Urinary bladder (tissue), 4 donors: ENCODE results near the gene PKIB. TPM values are rescaled to one million over a fixed set of nuclear protein-coding genes. Genes with fewer than 3 reads are reported as not detected.
"Not testable (repeated sequence)": the region's sequence is repeated elsewhere in the genome, so short reads cannot be mapped to it uniquely, and the experiment has no call there.

Experiments
- DNase-seq: peaks from one replicate; pipeline ENCODE4 v3.0.0-alpha.2; 2015; ENCODE audit errors: extremely low spot score
- H3K27ac ChIP-seq: one replicate; pipeline ENCODE4 v1.5.1; 2013; ENCODE audit warnings: low read depth, mild to moderate bottlenecking, moderate library complexity
- H3K36me3 ChIP-seq: one replicate; pipeline ENCODE4 v1.6.1; 2013; ENCODE audit warnings: mild to moderate bottlenecking, moderate library complexity; ENCODE audit not compliant: insufficient read depth
- H3K4me1 ChIP-seq: one replicate; pipeline ENCODE4 v1.6.1; 2013; ENCODE audit warnings: mild to moderate bottlenecking, moderate library complexity; ENCODE audit not compliant: insufficient read depth
- H3K4me3 ChIP-seq: one replicate; pipeline ENCODE4 v1.5.1; 2013; ENCODE audit warnings: low read depth, low read length
- WGBS: extraction: QIAGEN DNeasy Blood & Tissue Kit; methylation state at CpG from one replicate; pipeline ENCODE4 v1.1.7; 2013; 5-methylcytosine and 5-hydroxymethylcytosine counted together
- polyA plus RNA-seq: library from polyadenylated mRNA; stranded (reverse); fragments of 200-250 nt; gene quantifications from one replicate; pipeline ENCODE4 v1.2.3, GENCODE V29; 2013
- total RNA-seq: library from RNA; depleted of rRNA; stranded (reverse); fragments of >200 nt; gene quantifications from one replicate; pipeline ENCODE4 v1.2.3, GENCODE V29; 2014
- donor health status: healthy with polysubstance abuse.
- donor health status: healthy.

PKIB gene
- total and polyA plus RNA-seq, 2 donors = 0.60 to 5.1 TPM

GRCh38 chr6:122631571-122632249 lies 21.5 kb downstream of the PKIB start:
- Histone ChIP-seq H3K4me1 (no peaks in the 10 kb centered on the region), H3K27ac (no peak overlapping the region), H3K4me3 (no peak overlapping the region), H3K36me3 (no peaks in the 10 kb centered on the region)
- DNase-seq = no peak
- 56% methylated on average over 3 of the region's 3 CpGs for WGBS

- Histone ChIP-seq H3K36me3 (no peaks in the 10 kb centered on the region), H3K27ac (no peak overlapping the region), H3K4me3 (no peak overlapping the region), H3K4me1 (no peaks in the 10 kb centered on the region)
- 85% methylated on average over 5 of the region's 5 CpGs for WGBS
- DNase-seq = no peak
Measured at GRCh38 chr6:122640366-122640765, 30.2 kb downstream of the PKIB start.

- DNase-seq = no peak
- WGBS = 71% methylated on average over 3 of the region's 3 CpGs
- H3K36me3 ChIP-seq = no peaks in the 10 kb centered on the region
- no peak overlapping the region for H3K4me3 ChIP-seq
- no peaks in the 10 kb centered on the region for H3K4me1 ChIP-seq
- no peak overlapping the region for H3K27ac ChIP-seq
Measured at GRCh38 chr6:122641819-122642218, 31.6 kb downstream of the PKIB start.

GRCh38 chr6:122642604-122643003 lies 32.4 kb downstream of the PKIB start:
- 90% methylated on average over 1 of the region's 1 CpG for WGBS
- DNase-seq = not testable (repeated sequence)

GRCh38 chr6:122645256-122645655 lies 35.1 kb downstream of the PKIB start:
- Histone ChIP-seq H3K4me3 (no peak overlapping the region), H3K27ac (no peak overlapping the region), H3K36me3 (no peaks in the 10 kb centered on the region), H3K4me1 (no peaks in the 10 kb centered on the region)
- WGBS = 86% methylated on average over 4 of the region's 4 CpGs
- DNase-seq = no peak

More at GRCh38 chr6:122642604-122643003, 32.4 kb downstream of the PKIB start:
- not testable (repeated sequence) for H3K4me1 ChIP-seq, H3K36me3 ChIP-seq, H3K27ac ChIP-seq, H3K4me3 ChIP-seq

GRCh38 chr6:122647765-122648164 lies 37.6 kb downstream of the PKIB start:
- H3K4me1 ChIP-seq = no peaks in the 10 kb centered on the region
- 78% methylated on average over 3 of the region's 3 CpGs for WGBS
- H3K4me3 ChIP-seq = no peak overlapping the region
- H3K36me3 ChIP-seq = no peaks in the 10 kb centered on the region
- DNase-seq = no peak
- H3K27ac ChIP-seq = no peak overlapping the region

- no peaks in the 10 kb centered on the region for H3K4me1 ChIP-seq
- no peaks in the 10 kb centered on the region for H3K36me3 ChIP-seq
- H3K4me3 ChIP-seq = no peak overlapping the region
- no peak for DNase-seq
- no peak overlapping the region for H3K27ac ChIP-seq
- WGBS = 91% methylated on average over 2 of the region's 2 CpGs
Measured at GRCh38 chr6:122648726-122649125, 38.5 kb downstream of the PKIB start.

- no peaks in the 10 kb centered on the region for H3K4me1 ChIP-seq
- WGBS = 95% methylated on average over 3 of the region's 3 CpGs
- no peak overlapping the region for H3K27ac ChIP-seq
- H3K4me3 ChIP-seq = no peak overlapping the region
- no peak for DNase-seq
- H3K36me3 ChIP-seq = no peaks in the 10 kb centered on the region
Measured at GRCh38 chr6:122649701-122650100, 39.5 kb downstream of the PKIB start.

- no peak overlapping the region for H3K27ac ChIP-seq
- DNase-seq = no peak
- H3K36me3 ChIP-seq = no peaks in the 10 kb centered on the region
- H3K4me3 ChIP-seq = no peak overlapping the region
- no peaks in the 10 kb centered on the region for H3K4me1 ChIP-seq
Measured at GRCh38 chr6:122650403-122650802, 40.2 kb downstream of the PKIB start.

- 52% methylated on average over 3 of the region's 3 CpGs for WGBS
- DNase-seq = no peak
- Histone ChIP-seq H3K4me3 (no peak overlapping the region), H3K36me3 (no peaks in the 10 kb centered on the region), H3K27ac (no peak overlapping the region), H3K4me1 (no peaks in the 10 kb centered on the region)
Measured at GRCh38 chr6:122651031-122651430, 40.8 kb downstream of the PKIB start.

GRCh38 chr6:122651604-122652003 lies 41.4 kb downstream of the PKIB start:
- Histone ChIP-seq H3K36me3 (no peaks in the 10 kb centered on the region), H3K27ac (no peak overlapping the region), H3K4me3 (no peak overlapping the region), H3K4me1 (no peaks in the 10 kb centered on the region)
- no peak for DNase-seq

- no peak for DNase-seq
- Histone ChIP-seq H3K36me3 (no peaks in the 10 kb centered on the region), H3K27ac (no peak overlapping the region), H3K4me3 (no peak overlapping the region), H3K4me1 (no peaks in the 10 kb centered on the region)
- WGBS = 94% methylated on average over 2 of the region's 2 CpGs
Measured at GRCh38 chr6:122652431-122652830, 42.2 kb downstream of the PKIB start.

- 60% methylated on average over 2 of the region's 2 CpGs for WGBS
- H3K27ac ChIP-seq = no peak overlapping the region
- no peaks in the 10 kb centered on the region for H3K4me1 ChIP-seq
- no peak overlapping the region for H3K4me3 ChIP-seq
- H3K36me3 ChIP-seq = no peaks in the 10 kb centered on the region
- DNase-seq = no peak
Measured at GRCh38 chr6:122653094-122653493, 42.9 kb downstream of the PKIB start.

- H3K4me3 ChIP-seq = no peak overlapping the region
- H3K27ac ChIP-seq = no peak overlapping the region
- H3K36me3 ChIP-seq = no peaks in the 10 kb centered on the region
- DNase-seq = no peak
- no peaks in the 10 kb centered on the region for H3K4me1 ChIP-seq
- WGBS = 60% methylated on average over 2 of the region's 2 CpGs
Measured at GRCh38 chr6:122654012-122654411, 43.8 kb downstream of the PKIB start.

GRCh38 chr6:122657601-122658000 lies 47.4 kb downstream of the PKIB start:
- H3K4me1 ChIP-seq = no peaks in the 10 kb centered on the region
- no peaks in the 10 kb centered on the region for H3K36me3 ChIP-seq
- no peak overlapping the region for H3K27ac ChIP-seq
- 27% methylated on average over 1 of the region's 1 CpG for WGBS
- H3K4me3 ChIP-seq = no peak overlapping the region
- no peak for DNase-seq
